ENCODE measurements around the gene PRKG1.

GRCh38 chr10:52216852-52217251, 1142.6 kb downstream of the PRKG1 start:
- TF ChIP-seq CTCF (IDR thresholded peaks at IDR 0.05) (no peak), JUN (CRISPR knock-in tag; IDR thresholded peaks at IDR 0.05) (no peak)

All from WTC11 (cell line).